ENCODE data around the gene FRMD7. TPM values are rescaled to one million over a fixed set of nuclear protein-coding genes. Genes with fewer than 3 reads are reported as not detected.
A peak's percentile ranks its signal among the peaks of the same experiment; 100 is the strongest.

The FRMD7 gene
- total RNA-seq, 4 donors from 2014 or later, result not detected

DNA sequence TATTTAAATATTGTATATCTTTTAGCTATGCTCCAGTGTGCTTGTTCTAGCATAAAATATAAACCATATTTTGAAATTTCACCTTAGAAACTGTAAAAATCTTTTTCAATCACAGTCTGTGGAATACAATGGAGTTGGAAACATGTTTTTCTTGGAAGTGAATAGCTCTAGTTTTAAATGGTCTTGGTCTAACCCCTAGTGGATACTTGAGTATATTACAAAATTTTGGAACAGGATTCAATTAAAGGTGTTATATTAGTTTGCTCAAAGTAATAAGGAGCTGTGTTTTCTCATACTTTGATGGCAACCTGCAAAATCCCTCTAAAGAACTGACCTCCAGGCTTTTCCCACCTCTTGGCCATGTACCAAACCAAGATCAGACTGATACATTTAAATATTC is 56.6 kb downstream of the FRMD7 start:
- H3K27me3 ChIP-seq, result no peaks in the 10 kb centered on the region
- H3K36me3 ChIP-seq, result no peaks in the 10 kb centered on the region
- no peak for DNase-seq
- H3K4me1 ChIP-seq, result no peaks in the 10 kb centered on the region
- TF ChIP-seq EP300 (IDR thresholded peaks at IDR 0.05; ENCODE audit: low read depth), result no peak
- TF ChIP-seq, protein P1, sequence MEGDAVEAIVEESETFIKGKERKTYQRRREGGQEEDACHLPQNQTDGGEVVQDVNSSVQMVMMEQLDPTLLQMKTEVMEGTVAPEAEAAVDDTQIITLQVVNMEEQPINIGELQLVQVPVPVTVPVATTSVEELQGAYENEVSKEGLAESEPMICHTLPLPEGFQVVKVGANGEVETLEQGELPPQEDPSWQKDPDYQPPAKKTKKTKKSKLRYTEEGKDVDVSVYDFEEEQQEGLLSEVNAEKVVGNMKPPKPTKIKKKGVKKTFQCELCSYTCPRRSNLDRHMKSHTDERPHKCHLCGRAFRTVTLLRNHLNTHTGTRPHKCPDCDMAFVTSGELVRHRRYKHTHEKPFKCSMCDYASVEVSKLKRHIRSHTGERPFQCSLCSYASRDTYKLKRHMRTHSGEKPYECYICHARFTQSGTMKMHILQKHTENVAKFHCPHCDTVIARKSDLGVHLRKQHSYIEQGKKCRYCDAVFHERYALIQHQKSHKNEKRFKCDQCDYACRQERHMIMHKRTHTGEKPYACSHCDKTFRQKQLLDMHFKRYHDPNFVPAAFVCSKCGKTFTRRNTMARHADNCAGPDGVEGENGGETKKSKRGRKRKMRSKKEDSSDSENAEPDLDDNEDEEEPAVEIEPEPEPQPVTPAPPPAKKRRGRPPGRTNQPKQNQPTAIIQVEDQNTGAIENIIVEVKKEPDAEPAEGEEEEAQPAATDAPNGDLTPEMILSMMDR (IDR thresholded peaks at IDR 0.05), result peak in 1 of 5 experiments; percentile 22
- H3K4me3 ChIP-seq, result no peak overlapping the region
- in situ Hi-C loops (cut with MboI; ENCODE audit: low pct_ligation_motif_present in 1 of 4, low pct_unique_long_range_greater_than_20kb in 1 of 4, low sequenced_read_pairs in 3 of 4), result no loop called here
- no peak overlapping the region for H3K27ac ChIP-seq
- intact Hi-C loops (cut with DNase I; ENCODE audit: low total_unique reads), result no loop called here
- no peaks in the 10 kb centered on the region for H3K9me3 ChIP-seq

DNA sequence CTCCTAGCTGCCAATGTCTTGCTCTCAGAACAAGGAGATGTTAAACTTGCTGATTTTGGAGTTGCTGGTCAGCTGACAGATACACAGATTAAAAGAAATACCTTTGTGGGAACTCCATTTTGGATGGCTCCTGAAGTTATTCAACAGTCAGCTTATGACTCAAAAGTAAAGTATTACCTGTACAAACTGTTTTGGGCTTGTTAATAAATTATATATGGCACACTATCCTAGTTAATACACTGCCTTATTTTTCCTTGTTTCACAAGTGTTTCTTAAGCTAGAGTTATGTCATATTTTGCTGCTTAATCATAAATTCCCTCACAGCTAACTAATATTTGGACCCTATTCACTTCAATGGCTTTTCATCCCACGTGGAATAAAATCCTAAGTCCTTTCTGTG is 59.4 kb downstream of the FRMD7 start:
- in situ Hi-C loops (cut with MboI; ENCODE audit: low pct_ligation_motif_present in 1 of 4, low pct_unique_long_range_greater_than_20kb in 1 of 4, low sequenced_read_pairs in 3 of 4), result no loop called here
- intact Hi-C loops (cut with DNase I; ENCODE audit: low total_unique reads), result no loop called here
- no peak overlapping the region for H3K4me3 ChIP-seq
- no peaks in the 10 kb centered on the region for H3K4me1 ChIP-seq
- TF ChIP-seq POLR2AphosphoS5 (IDR thresholded peaks at IDR 0.05) (no peak), EP300 (IDR thresholded peaks at IDR 0.05; ENCODE audit: low read depth) (no peak), POLR2A (IDR thresholded peaks at IDR 0.05) (no peak)
- TF ChIP-seq, protein P1 (IDR thresholded peaks at IDR 0.05), result no peak
- no peak overlapping the region for H3K27ac ChIP-seq
- H3K9me3 ChIP-seq, result no peaks in the 10 kb centered on the region
- no peaks in the 10 kb centered on the region for H3K27me3 ChIP-seq
- H3K36me3 ChIP-seq, result no peaks in the 10 kb centered on the region
- WGBS, 2 donors (ENCODE audit: low coverage in 1 of 2), result 73% methylated on average over 1 of the region's 1 CpG; no CpG with 5 or more reads in 1 of the 2 donors
- no peak for DNase-seq

DNA sequence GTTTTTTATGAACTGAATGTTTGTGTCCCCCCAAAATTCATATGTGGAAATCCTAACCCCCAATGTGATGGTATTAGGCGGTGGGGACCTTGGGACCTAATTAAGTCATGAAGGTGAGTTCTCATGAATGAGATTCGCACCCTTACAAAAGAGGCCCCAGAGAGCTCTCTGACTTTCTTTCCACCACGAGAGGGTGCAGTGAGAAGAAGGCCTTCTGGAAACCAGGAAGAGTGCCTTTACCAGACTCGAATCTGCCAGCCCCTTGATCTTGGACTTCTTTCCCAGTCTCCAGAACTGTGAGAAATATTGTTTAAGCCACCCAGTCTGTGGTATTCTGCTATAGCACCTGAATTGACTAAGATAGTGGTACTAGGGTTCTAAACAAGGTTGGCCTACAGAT is 64.0 kb downstream of the FRMD7 start:
- intact Hi-C loops (cut with DNase I; ENCODE audit: low total_unique reads), result no loop called here
- in situ Hi-C loops (cut with MboI; ENCODE audit: low pct_ligation_motif_present in 1 of 4, low pct_unique_long_range_greater_than_20kb in 1 of 4, low sequenced_read_pairs in 3 of 4), result no loop called here
- Histone ChIP-seq H3K36me3 (no peaks in the 10 kb centered on the region), H3K4me1 (no peaks in the 10 kb centered on the region), H3K4me3 (no peak overlapping the region), H3K27ac (no peak overlapping the region), H3K9me3 (no peaks in the 10 kb centered on the region), H3K27me3 (no peaks in the 10 kb centered on the region)
- no peak for DNase-seq
- 78% methylated on average over 4 of the region's 4 CpGs; no CpG with 5 or more reads in 1 of the 2 donors for WGBS, 2 donors (ENCODE audit: low coverage in 1 of 2)
- TF ChIP-seq, protein P1 (IDR thresholded peaks at IDR 0.05), result no peak
- TF ChIP-seq EP300 (IDR thresholded peaks at IDR 0.05; ENCODE audit: low read depth) (no peak), POLR2A (IDR thresholded peaks at IDR 0.05) (no peak), POLR2AphosphoS5 (IDR thresholded peaks at IDR 0.05) (no peak)

DNA sequence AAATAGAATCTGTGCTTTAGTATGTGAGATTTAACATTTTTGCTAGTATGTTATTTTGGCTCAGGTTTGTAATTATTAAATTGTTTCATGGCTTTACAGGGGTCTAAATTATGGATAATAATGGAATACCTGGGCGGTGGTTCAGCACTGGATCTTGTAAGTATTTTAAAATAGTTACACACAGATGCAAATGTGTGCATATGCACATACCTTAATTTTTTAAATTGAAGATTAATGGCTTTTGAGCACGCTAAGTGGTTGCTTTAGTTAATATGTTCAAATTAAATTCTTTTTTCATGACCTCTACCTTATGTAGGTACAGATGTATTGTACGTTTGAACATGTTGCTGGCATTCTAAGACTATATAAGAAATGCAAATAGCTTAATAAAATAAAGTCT is 64.5 kb downstream of the FRMD7 start:
- Histone ChIP-seq H3K9me3 (no peaks in the 10 kb centered on the region), H3K4me1 (no peaks in the 10 kb centered on the region), H3K27ac (no peak overlapping the region), H3K27me3 (no peaks in the 10 kb centered on the region), H3K36me3 (no peaks in the 10 kb centered on the region), H3K4me3 (no peak overlapping the region)
- WGBS, 2 donors (ENCODE audit: low coverage in 1 of 2), result 68 to 100% methylated on average over 1 to 3 of the region's 3 CpGs
- intact Hi-C loops (cut with DNase I; ENCODE audit: low total_unique reads), result no loop called here
- in situ Hi-C loops (cut with MboI; ENCODE audit: low pct_ligation_motif_present in 1 of 4, low pct_unique_long_range_greater_than_20kb in 1 of 4, low sequenced_read_pairs in 3 of 4), result no loop called here
- no peak for DNase-seq
- TF ChIP-seq POLR2A (IDR thresholded peaks at IDR 0.05), result no peak
- TF ChIP-seq, protein P1 (IDR thresholded peaks at IDR 0.05), result no peak
- no peak for TF ChIP-seq POLR2AphosphoS5 (IDR thresholded peaks at IDR 0.05)
- no peak for TF ChIP-seq EP300 (IDR thresholded peaks at IDR 0.05; ENCODE audit: low read depth)

Measured in transverse colon (tissue), 4 donors.